Fibroblast of the aortic adventitia (primary cell): Measurements from ENCODE around the gene MTO1. TPM values are rescaled to one million over a fixed set of nuclear protein-coding genes. Genes with fewer than 3 reads are reported as not detected.

Experiments used
- DNase-seq: peaks from one replicate; pipeline ENCODE4 v3.0.0-alpha.2; 2010; ENCODE audit warnings: low read depth
- H3K4me3 ChIP-seq: 2 replicates; pipeline ENCODE4 v1.5.1; 2011; ENCODE audit warnings: low read depth, mild to moderate bottlenecking, control low read depth, low read length, moderate library complexity
- CTCF ChIP-seq: IDR thresholded peaks from 2 replicates; pipeline ENCODE4 v1.5.1; 2011; ENCODE audit warnings: mild to moderate bottlenecking, low read length, control low read depth, inconsistent platforms; ENCODE audit not compliant: insufficient read depth
- total RNA-seq: library from RNA; depleted of rRNA; stranded (reverse); fragments of >200 nt; gene quantifications from 2 replicates; pipeline ENCODE4 v1.2.3, GENCODE V29; 2012; ENCODE audit warnings: low replicate concordance

MTO1 gene
- total RNA-seq, 1 donor = 36.9 TPM

GRCh38 chr6:73513496-73513854, 51.9 kb downstream of the MTO1 start:
- TF ChIP-seq CTCF = no peak
- H3K4me3 ChIP-seq = no peak overlapping the region
- DNase-seq = peak; percentile 37

GRCh38 chr6:73514746-73515110, 53.2 kb downstream of the MTO1 start:
- H3K4me3 ChIP-seq = no peak overlapping the region
- TF ChIP-seq CTCF = no peak
- DNase-seq = peak; percentile 34

GRCh38 chr6:73515204-73515655, 53.7 kb downstream of the MTO1 start:
- TF ChIP-seq CTCF = no peak
- no peak overlapping the region for H3K4me3 ChIP-seq
- no peak for DNase-seq

- TF ChIP-seq CTCF = no peak
- peak overlapping the region; percentile 51 for H3K4me3 ChIP-seq
- DNase-seq = peak; percentile 49
Observed at GRCh38 chr6:73516514-73517489, 55.3 kb downstream of the MTO1 start.

GRCh38 chr6:73518100-73518981, 56.8 kb downstream of the MTO1 start:
- peak; percentile 71 for DNase-seq
- peak overlapping the region; percentile 75 for H3K4me3 ChIP-seq

GRCh38 chr6:73518982-73519881, 57.7 kb downstream of the MTO1 start:
- H3K4me3 ChIP-seq = peak overlapping the region; percentile 97
- DNase-seq = peak; percentile 35

GRCh38 chr6:73519926-73520687, 58.6 kb downstream of the MTO1 start:
- H3K4me3 ChIP-seq = peak overlapping the region; percentile 97
- peak; percentile 84 for DNase-seq
- TF ChIP-seq CTCF = no peak
